GM08714 (cell line): ENCODE data around the gene CAMK4.
"Not testable (repeated sequence)": the region's sequence is repeated elsewhere in the genome, so short reads cannot be mapped to it uniquely, and the experiment has no call there.

ENCODE experiments used
- H3K4me3 ChIP-seq: fragments of 200-500 bp; sonication (Bioruptor generic); 2 replicates; pipeline ENCODE4 v1.5.1; 2014; ENCODE audit warnings: mild to moderate bottlenecking, low read length, inconsistent platforms
- ZNF274 ChIP-seq: IDR thresholded peaks from 2 replicates; pipeline ENCODE4 v1.6.1; 2012; ENCODE audit warnings: mild to moderate bottlenecking, low read depth, low read length

The CAMK4 gene

DNA sequence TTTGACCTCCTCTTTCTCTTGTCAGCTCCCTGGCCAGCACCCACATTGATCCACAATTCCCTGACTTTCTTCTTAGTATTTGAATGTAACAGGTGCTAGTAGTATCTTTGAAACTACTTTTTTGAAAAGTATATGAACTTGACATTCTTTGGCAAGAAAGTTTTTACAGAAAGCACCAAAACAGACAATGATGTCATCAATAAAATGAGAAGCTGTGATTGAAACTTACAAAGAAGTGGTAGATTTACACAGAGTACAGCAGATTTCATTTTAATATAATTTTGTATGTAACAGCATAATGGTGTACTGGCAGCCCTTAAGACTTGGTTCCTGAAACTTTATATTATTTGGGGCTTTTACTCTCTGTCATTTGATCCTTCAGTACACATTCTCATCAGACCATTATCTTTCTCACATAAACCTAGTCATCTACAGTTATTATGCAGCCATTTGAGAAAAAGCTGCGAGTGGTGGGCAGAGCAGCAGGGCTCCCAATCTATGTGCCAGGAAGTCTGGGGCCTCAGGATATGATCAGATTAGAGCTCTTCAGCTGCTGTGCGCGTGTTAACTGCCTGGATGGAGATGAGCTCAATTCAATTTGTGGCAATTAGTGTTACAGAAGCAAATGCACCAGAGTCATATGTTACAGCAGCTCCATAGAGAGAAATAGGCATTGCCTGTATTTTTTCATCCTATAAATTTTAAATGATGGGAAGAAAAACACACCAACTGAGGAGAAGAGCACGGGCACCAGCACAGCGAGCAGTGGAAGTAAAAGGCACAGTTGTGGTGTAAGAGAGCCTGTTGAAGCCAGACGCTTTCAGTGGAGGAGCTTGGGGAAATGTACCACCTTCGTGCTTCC, 162.0 kb downstream of the CAMK4 start:
- no peak overlapping the region for H3K4me3 ChIP-seq
- no peak for TF ChIP-seq ZNF274

- no peak overlapping the region for H3K4me3 ChIP-seq
Observed at GRCh38 chr5:111386832-111387162, 162.6 kb downstream of the CAMK4 start.

DNA sequence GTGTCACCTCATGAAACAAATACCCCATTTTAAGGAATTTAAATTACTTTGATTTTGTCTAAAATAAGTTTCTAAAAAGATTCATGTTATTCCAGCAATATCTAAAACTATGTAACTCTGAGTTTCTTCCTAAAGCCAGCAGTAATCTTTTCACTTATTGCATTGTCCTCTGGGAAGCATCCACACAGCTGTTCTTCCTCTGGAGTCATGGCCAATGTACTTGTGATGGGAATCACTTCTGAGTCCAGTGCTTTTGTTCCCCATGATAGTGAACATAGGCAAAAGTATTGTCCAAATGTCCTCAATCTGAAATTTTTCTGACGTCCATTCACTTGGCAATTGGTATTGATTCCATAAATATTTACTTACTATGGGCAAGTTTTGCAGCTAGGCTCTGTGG, 163.2 kb downstream of the CAMK4 start:
- TF ChIP-seq ZNF274, result no peak
- no peak overlapping the region for H3K4me3 ChIP-seq

More at GRCh38 chr5:111386832-111387162, 162.6 kb downstream of the CAMK4 start:
- TF ChIP-seq ZNF274, result no peak

GRCh38 chr5:111389390-111390082, 165.4 kb downstream of the CAMK4 start:
- no peak for TF ChIP-seq ZNF274
- no peak overlapping the region for H3K4me3 ChIP-seq

DNA sequence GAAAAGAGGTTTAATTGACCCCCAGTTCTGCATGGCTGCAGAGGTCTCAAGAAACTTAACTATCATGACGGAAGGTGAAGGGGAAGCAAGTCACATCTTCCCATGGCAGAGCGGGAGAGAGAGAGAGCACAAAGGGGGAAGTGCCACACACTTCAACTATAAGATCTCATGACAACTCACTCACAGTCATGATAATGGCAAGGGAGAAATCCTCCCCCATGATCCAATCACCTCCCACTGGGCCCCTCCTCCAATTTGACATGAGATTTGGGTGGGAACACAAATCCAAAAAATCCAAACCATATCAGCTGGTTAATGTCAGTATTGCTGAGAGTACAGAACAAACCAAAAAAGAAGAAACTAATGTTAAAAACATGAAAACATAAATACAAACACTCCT, 168.0 kb downstream of the CAMK4 start:
- H3K4me3 ChIP-seq, result no peak overlapping the region
- TF ChIP-seq ZNF274, result no peak

- H3K4me3 ChIP-seq, result no peak overlapping the region
- TF ChIP-seq ZNF274, result no peak
Observed at GRCh38 chr5:111394586-111394985, 170.4 kb downstream of the CAMK4 start.

- TF ChIP-seq ZNF274, result no peak
- H3K4me3 ChIP-seq, result no peak overlapping the region
Observed at GRCh38 chr5:111398013-111398412, 173.8 kb downstream of the CAMK4 start.

GRCh38 chr5:111399113-111399512, 174.9 kb downstream of the CAMK4 start:
- no peak for TF ChIP-seq ZNF274
- H3K4me3 ChIP-seq, result no peak overlapping the region

- no peak for TF ChIP-seq ZNF274
- no peak overlapping the region for H3K4me3 ChIP-seq
Observed at GRCh38 chr5:111401906-111402305, 177.7 kb downstream of the CAMK4 start.

DNA sequence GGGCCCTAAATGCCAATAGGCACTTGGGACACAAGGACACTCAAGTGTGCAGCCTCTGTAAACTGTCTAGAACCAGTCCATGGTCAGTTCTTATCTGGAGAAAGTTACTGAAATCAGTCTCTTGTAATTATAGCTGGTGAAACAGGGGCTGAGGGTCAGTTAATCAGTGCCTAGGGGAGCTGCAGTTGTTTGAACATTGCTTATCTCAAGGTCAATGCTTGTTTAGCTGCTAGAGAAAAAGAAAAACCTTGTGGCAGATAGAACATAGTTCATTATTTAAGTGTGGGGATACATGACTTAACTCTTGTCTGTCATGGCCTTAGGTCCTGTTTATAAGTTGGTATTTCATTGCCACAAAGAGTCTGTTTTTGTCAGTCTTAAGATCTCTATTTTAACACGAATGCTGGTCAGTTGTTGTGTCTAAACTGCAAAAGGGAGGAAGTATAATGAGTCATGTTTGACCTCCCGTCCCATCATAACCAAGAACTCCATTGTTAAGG, 180.1 kb downstream of the CAMK4 start:
- no peak overlapping the region for H3K4me3 ChIP-seq
- TF ChIP-seq ZNF274, result no peak

- no peak overlapping the region for H3K4me3 ChIP-seq
- no peak for TF ChIP-seq ZNF274
Observed at GRCh38 chr5:111407562-111407961, 183.4 kb downstream of the CAMK4 start.

GRCh38 chr5:111408817-111409216, 184.6 kb downstream of the CAMK4 start:
- no peak for TF ChIP-seq ZNF274

GRCh38 chr5:111409266-111409665, 185.1 kb downstream of the CAMK4 start:
- H3K4me3 ChIP-seq, result not testable (repeated sequence)

More at GRCh38 chr5:111408817-111409216, 184.6 kb downstream of the CAMK4 start:
- no peak overlapping the region for H3K4me3 ChIP-seq

DNA sequence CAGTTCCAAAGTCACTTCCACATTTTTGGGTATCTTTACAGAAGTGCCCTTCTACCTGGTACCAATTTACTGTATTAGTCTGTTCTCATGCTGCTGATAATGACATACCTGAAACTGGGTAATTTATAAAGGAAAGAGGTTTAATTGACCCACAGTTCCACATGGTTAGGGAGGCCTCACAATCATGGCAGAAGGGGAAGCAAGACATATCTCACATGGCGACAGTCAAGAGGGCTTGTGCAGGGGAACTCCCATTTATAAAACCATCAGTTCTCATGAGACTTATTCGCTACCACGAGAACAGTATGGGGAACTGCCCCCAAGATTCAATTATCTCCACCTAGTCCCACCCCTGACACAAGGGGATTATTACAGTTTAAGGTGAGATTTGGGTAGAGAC, 185.9 kb downstream of the CAMK4 start:
- H3K4me3 ChIP-seq, result not testable (repeated sequence)

- H3K4me3 ChIP-seq, result no peak overlapping the region
- no peak for TF ChIP-seq ZNF274
Observed at GRCh38 chr5:111411301-111411700, 187.1 kb downstream of the CAMK4 start.
